IPS-18c (cell line): Measurements from ENCODE around the gene SCNN1G.

ENCODE experiments used
- H3K4me3 ChIP-seq: 2 replicates; pipeline ENCODE4 v1.7.0; 2013; ENCODE audit warnings: low read depth, mild to moderate bottlenecking, low read length, moderate library complexity; ENCODE audit not compliant: insufficient read depth
- H3K9me3 ChIP-seq: one replicate; pipeline ENCODE4 v1.6.1; 2013; ENCODE audit warnings: mild to moderate bottlenecking, low read length, moderate library complexity; ENCODE audit not compliant: control insufficient read depth, insufficient read depth

SCNN1G gene

GRCh38 chr16:23257682-23258081 is 75.1 kb downstream of the SCNN1G start:
- Histone ChIP-seq H3K9me3 (no peaks in the 10 kb centered on the region), H3K4me3 (no peak overlapping the region)

GRCh38 chr16:23258919-23259237 is 76.3 kb downstream of the SCNN1G start:
- Histone ChIP-seq H3K9me3 (no peaks in the 10 kb centered on the region), H3K4me3 (no peak overlapping the region)
